ENCODE measurements around the gene OPALIN. TPM values are rescaled to one million over a fixed set of nuclear protein-coding genes. Genes with fewer than 3 reads are reported as not detected.

The OPALIN gene
- total and polyA plus RNA-seq, 9 of the 15 experiments (the other 6 are each of a cell fraction or from before 2014, with no cell fraction given): not detected

DNA sequence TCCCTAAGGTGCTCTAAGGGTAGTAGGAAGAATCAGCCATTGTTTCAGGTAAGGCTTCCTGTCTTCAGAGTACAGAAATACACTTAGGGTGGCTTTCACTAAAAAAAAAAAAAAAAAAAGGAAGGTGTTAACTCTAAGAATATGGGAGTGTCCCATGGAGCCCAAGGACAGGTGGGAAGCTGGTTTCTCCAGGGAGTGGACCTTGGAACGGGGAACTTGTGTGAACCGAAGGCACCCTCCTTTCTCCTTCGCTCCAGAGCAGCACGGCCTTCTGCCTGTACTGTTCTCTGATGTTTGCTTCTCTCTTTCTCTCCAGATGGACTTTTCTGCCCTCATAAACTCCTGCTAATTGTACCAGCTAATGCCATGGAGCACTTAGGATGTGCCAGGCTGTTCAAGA is 6.2 kb downstream of the OPALIN start:
- POLR2A ChIA-PET: no interaction called here
- BruUV-seq (replicated peaks): no TSS peak
- in situ Hi-C loops (cut with MboI): no loop called here
- 0% methylated on average over 3 of the region's 4 CpGs for WGBS (ENCODE audit: insufficient coverage, low coverage, missing lambda C conversion rate)
- Histone ChIP-seq H4K20me1 (replicated peaks; ENCODE audit: control insufficient read depth, insufficient read depth, low read length) (no peaks in the 10 kb centered on the region; the same call in 1 of the 2 replicates), H3K9me1 (ENCODE audit: control insufficient read depth, insufficient read depth, low read length) (no peaks in the 10 kb centered on the region), H3K27ac (ENCODE audit: extremely low read depth, low read depth, low read length) (no peak overlapping the region), H3K79me2 (ENCODE audit: control insufficient read depth, insufficient read depth, low read length) (no peaks in the 10 kb centered on the region), H3K4me3 (no peak overlapping the region), H3K4me2 (ENCODE audit: insufficient read depth, low read length) (no peak overlapping the region), H2AFZ (ENCODE audit: low read depth, low read length) (no peak overlapping the region), H3K9ac (ENCODE audit: insufficient read depth in 1 of 2, low read depth in 2 of 2, low read length in 2 of 2) (no peak overlapping the region), H3K4me1 (replicated peaks in 1 of 2; ENCODE audit: control insufficient read depth in 2 of 2, insufficient read depth in 2 of 2, low read length in 2 of 2) (no peaks in the 10 kb centered on the region), H3K9me3 (replicated peaks; ENCODE audit: control insufficient read depth, insufficient read depth, low read depth, low read length) (no peaks in the 10 kb centered on the region), H3K36me3 (ENCODE audit: control insufficient read depth, insufficient read depth, low read length) (no peaks in the 10 kb centered on the region), H3K27me3 (ENCODE audit: control insufficient read depth in 2 of 2, insufficient read depth in 2 of 2, low read length in 2 of 2) (peaks cover 0 to 12% of the 10 kb centered on the region in 2 experiments; a peak in 2 of 5 replicates)
- CTCF ChIA-PET (ENCODE audit: low intra/inter-chr PET ratio): no interaction called here
- no peak for FAIRE-seq
- intact Hi-C loops (cut with micrococcal nuclease): no loop called here
- TF ChIP-seq XRCC5 (IDR thresholded peaks at IDR 0.05; ENCODE audit: low read depth, low read length): no peak
- TF ChIP-seq, protein P1, sequence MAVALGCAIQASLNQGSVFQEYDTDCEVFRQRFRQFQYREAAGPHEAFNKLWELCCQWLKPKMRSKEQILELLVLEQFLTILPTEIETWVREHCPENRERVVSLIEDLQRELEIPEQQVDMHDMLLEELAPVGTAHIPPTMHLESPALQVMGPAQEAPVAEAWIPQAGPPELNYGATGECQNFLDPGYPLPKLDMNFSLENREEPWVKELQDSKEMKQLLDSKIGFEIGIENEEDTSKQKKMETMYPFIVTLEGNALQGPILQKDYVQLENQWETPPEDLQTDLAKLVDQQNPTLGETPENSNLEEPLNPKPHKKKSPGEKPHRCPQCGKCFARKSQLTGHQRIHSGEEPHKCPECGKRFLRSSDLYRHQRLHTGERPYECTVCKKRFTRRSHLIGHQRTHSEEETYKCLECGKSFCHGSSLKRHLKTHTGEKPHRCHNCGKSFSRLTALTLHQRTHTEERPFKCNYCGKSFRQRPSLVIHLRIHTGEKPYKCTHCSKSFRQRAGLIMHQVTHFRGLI (CRISPR knock-in tag; IDR thresholded peaks at IDR 0.05): no peak
- no peak for TF ChIP-seq PHTF2 (CRISPR knock-in tag; IDR thresholded peaks at IDR 0.05)
- no peak for TF ChIP-seq ETV5 (CRISPR knock-in tag; IDR thresholded peaks at IDR 0.05; ENCODE audit: low read depth)
- no peak for TF ChIP-seq SRF (CRISPR knock-in tag; IDR thresholded peaks at IDR 0.05)
- no peak for TF ChIP-seq KLF6 (CRISPR knock-in tag; IDR thresholded peaks at IDR 0.05; ENCODE audit: borderline replicate concordance)
- no peak for DNase-seq (ENCODE audit: extremely low read depth in 1 of 4, low spot score in 3 of 4)
- ATAC-seq: no peak

All from K562 (cell line).